Panc1 (cell line): ENCODE data around the gene FBXW8. TPM values are rescaled to one million over a fixed set of nuclear protein-coding genes. Genes with fewer than 3 reads are reported as not detected.
"Not testable (repeated sequence)": the region's sequence is repeated elsewhere in the genome, so short reads cannot be mapped to it uniquely, and the experiment has no call there.

Experiments used
- ATAC-seq: fragments of 200-7000 bp; cut with Tn5 transposase; 2 replicates; pipeline ENCODE4 v1.9.1; 2020; ENCODE audit warnings: mild to moderate bottlenecking, moderate library complexity
- BruUV-seq: library from RNA; stranded (reverse); fragments of 400-500 nt; replicated peaks from 2 replicates; lab custom pipeline; 2021; lab: Mats Ljungman, UMichigan
- CTCF ChIA-PET: fragments of 300-600 bp; sonication (Branson Sonifier 250); formaldehyde crosslinking; loops from one replicate; lab custom pipeline; 2022; ENCODE audit warnings: antibody characterized with exemption; lab: Charles Lee
- POLR2A ChIA-PET: fragments of 300-600 bp; sonication (Branson Sonifier 250); formaldehyde crosslinking; loops from one replicate; lab custom pipeline; 2022; ENCODE audit warnings: antibody characterized with exemption; lab: Charles Lee
- DNase-seq: peaks from one replicate; pipeline ENCODE4 v3.0.0-alpha.2; 2010; ENCODE audit warnings: low read depth, low spot score
- H3K27ac ChIP-seq: 2 replicates; pipeline ENCODE4 v1.5.1; 2011; ENCODE audit warnings: mild to moderate bottlenecking, low read length, inconsistent platforms
- H3K27me3 ChIP-seq: fragments of 200-500 bp; sonication (Bioruptor generic); 2 replicates; pipeline ENCODE4 v1.6.0; 2014; ENCODE audit warnings: low read length, inconsistent platforms; ENCODE audit not compliant: control insufficient read depth, insufficient read depth
- H3K36me3 ChIP-seq: fragments of 200-500 bp; sonication (Bioruptor generic); 2 replicates; pipeline ENCODE4 v1.5.1; 2014; ENCODE audit warnings: inconsistent platforms, mild to moderate bottlenecking, low read length, moderate library complexity; ENCODE audit not compliant: control insufficient read depth, insufficient read depth
- H3K4me1 ChIP-seq: 2 replicates; pipeline ENCODE4 v1.5.1; 2011; ENCODE audit warnings: inconsistent platforms, mild to moderate bottlenecking, low read length, moderate library complexity; ENCODE audit not compliant: control insufficient read depth, insufficient read depth
- H3K4me3 ChIP-seq, 2 experiments: 2 replicates each; pipeline ENCODE4 v1.5.1; 2011 to 2012; ENCODE audit warnings: low read depth in 2 of 2, low read length in 2 of 2, mild to moderate bottlenecking in 2 of 2, inconsistent platforms in 1 of 2, moderate library complexity in 1 of 2
- H3K9me3 ChIP-seq: fragments of 200-500 bp; sonication (Bioruptor generic); 2 replicates; pipeline ENCODE4 v1.5.1; 2014; ENCODE audit warnings: low read depth, mild to moderate bottlenecking, inconsistent platforms, low read length, moderate library complexity; ENCODE audit not compliant: control insufficient read depth, insufficient read depth
- CTCF ChIP-seq: fragments of 450-650 bp; IDR thresholded peaks from 2 replicates; pipeline ENCODE4 v1.5.1; 2017; ENCODE audit warnings: mild to moderate bottlenecking
- POLR2AphosphoS5 ChIP-seq: IDR thresholded peaks from 2 replicates; pipeline ENCODE4 v1.6.1; 2012; ENCODE audit warnings: mild to moderate bottlenecking, low read depth, low read length, moderate library complexity
- SIN3A ChIP-seq: IDR thresholded peaks from 2 replicates; pipeline ENCODE4 v1.6.1; 2012; ENCODE audit warnings: low read depth, mild to moderate bottlenecking, low read length, moderate library complexity, borderline replicate concordance; ENCODE audit not compliant: insufficient read depth
- TCF7L2 ChIP-seq: IDR thresholded peaks from 2 replicates; pipeline ENCODE4 v1.6.1; 2011; ENCODE audit warnings: mild to moderate bottlenecking, low read depth, low read length, inconsistent platforms
- in situ Hi-C: cut with HindIII; loops from 2 replicates; pipeline ENCODE4 v1.10.0; 2016; ENCODE audit warnings: low sequenced_read_pairs, low pct_unique_long_range_greater_than_20kb
- intact Hi-C: fragments of 100-400 bp; cut with micrococcal nuclease; formaldehyde crosslinking; loops from one replicate; pipeline ENCODE4 v1.10.0; 2022; ENCODE audit not compliant: unreplicated experiment
- total RNA-seq: library from RNA; stranded (reverse); gene quantifications from one replicate; pipeline ENCODE4 v1.2.1, GENCODE V29; 2021; ENCODE audit not compliant: unreplicated experiment
- TF ChIP-seq, protein P1 (sequence below), 2 experiments: IDR thresholded peaks; 2 replicates each; pipeline ENCODE4 v1.6.1; 2011 to 2012; ENCODE audit warnings: low read depth in 2 of 2, control low read depth in 1 of 2, low read length in 1 of 2, mild to moderate bottlenecking in 1 of 2, moderate library complexity in 1 of 2; ENCODE audit not compliant: insufficient read depth in 1 of 2

The FBXW8 gene
- total RNA-seq, 1 experiment from 2014 or later, result 18.0 TPM

- DNase-seq (no peak), ATAC-seq (no peak)
- H3K27me3 ChIP-seq, result peaks cover 2% of the 10 kb centered on the region; the same call in 1 of the 2 replicates
- in situ Hi-C loops, result no loop called here
- intact Hi-C loops, result no loop called here
- no peaks in the 10 kb centered on the region for H3K9me3 ChIP-seq
- no peak overlapping the region for H3K27ac ChIP-seq
- TF ChIP-seq TCF7L2 (no peak), SIN3A (no peak), POLR2AphosphoS5 (no peak), CTCF (no peak)
- TF ChIP-seq, protein P1, sequence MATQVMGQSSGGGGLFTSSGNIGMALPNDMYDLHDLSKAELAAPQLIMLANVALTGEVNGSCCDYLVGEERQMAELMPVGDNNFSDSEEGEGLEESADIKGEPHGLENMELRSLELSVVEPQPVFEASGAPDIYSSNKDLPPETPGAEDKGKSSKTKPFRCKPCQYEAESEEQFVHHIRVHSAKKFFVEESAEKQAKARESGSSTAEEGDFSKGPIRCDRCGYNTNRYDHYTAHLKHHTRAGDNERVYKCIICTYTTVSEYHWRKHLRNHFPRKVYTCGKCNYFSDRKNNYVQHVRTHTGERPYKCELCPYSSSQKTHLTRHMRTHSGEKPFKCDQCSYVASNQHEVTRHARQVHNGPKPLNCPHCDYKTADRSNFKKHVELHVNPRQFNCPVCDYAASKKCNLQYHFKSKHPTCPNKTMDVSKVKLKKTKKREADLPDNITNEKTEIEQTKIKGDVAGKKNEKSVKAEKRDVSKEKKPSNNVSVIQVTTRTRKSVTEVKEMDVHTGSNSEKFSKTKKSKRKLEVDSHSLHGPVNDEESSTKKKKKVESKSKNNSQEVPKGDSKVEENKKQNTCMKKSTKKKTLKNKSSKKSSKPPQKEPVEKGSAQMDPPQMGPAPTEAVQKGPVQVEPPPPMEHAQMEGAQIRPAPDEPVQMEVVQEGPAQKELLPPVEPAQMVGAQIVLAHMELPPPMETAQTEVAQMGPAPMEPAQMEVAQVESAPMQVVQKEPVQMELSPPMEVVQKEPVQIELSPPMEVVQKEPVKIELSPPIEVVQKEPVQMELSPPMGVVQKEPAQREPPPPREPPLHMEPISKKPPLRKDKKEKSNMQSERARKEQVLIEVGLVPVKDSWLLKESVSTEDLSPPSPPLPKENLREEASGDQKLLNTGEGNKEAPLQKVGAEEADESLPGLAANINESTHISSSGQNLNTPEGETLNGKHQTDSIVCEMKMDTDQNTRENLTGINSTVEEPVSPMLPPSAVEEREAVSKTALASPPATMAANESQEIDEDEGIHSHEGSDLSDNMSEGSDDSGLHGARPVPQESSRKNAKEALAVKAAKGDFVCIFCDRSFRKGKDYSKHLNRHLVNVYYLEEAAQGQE (IDR thresholded peaks at IDR 0.05; ENCODE audit: insufficient read depth in 1 of 2, low read depth in 2 of 2, low read length in 1 of 2), result no peak
- POLR2A ChIA-PET, result no interaction called here
- no peaks in the 10 kb centered on the region for H3K4me1 ChIP-seq
- no peak overlapping the region for H3K4me3 ChIP-seq
- CTCF ChIA-PET, result no interaction called here
- H3K36me3 ChIP-seq, result no peaks in the 10 kb centered on the region
- BruUV-seq, result no TSS peak
Measured at GRCh38 chr12:117054279-117054678, 143.5 kb downstream of the FBXW8 start.

DNA sequence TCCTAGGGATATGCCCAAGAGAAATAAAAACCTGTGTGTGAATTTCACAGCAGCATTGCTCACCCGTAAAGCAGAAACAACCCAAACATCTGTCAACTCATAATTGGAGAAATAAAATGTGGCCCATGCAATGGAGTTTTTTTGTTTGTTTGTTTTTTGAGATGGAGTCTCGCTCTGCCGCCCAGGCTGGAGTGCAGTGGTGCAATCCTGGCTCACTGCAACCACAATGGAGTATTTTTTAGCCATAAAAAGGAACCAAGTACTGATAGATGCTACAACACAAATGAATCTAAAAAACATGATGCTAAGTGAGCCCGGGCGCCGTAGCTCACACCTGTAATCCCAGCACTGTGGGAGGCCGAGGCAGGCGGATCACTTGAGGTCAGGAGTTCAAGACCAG, 146.9 kb downstream of the FBXW8 start:
- H3K27me3 ChIP-seq, CTCF ChIA-PET, DNase-seq, POLR2A ChIA-PET, H3K4me1 ChIP-seq, H3K27ac ChIP-seq, H3K36me3 ChIP-seq, intact Hi-C loops, BruUV-seq, H3K9me3 ChIP-seq, H3K4me3 ChIP-seq, in situ Hi-C loops, ATAC-seq: not testable (repeated sequence)

DNA sequence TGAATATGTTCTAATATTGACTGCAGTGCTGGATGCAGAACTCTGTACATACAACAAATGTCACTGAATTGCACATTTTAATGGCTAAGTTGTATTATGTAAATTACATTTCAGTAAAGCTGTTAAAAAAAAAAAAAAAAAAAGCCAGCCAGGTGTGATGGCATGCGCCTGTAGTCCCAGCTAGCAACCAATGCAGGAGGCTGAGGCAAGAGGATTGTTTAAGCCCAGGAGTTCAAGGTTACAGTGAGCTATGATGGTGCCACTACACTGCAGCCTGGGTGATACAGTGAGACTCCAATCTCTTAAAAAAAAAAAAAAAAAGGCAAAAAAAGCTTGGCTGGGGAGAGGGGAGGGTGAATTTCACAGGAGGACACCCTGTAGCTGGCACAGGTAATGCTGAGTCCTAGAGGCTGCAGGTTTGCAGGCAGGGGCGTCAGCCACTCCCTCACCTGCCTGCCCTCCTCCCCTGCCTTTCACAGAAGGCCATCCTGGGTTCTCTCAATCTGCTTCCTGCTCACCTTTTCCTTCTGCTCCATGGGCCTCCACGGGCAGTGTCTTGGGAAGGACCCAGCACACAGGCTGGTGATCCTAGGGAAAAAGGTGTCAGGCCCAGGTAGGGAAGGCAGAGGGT, 147.8 kb downstream of the FBXW8 start:
- no peak for ATAC-seq
- H3K27me3 ChIP-seq, result no peaks in the 10 kb centered on the region
- CTCF ChIA-PET, result no interaction called here

More for the DNA sequence above, 147.8 kb downstream of the FBXW8 start:
- H3K4me3 ChIP-seq, result no peak overlapping the region
- no peaks in the 10 kb centered on the region for H3K9me3 ChIP-seq
- H3K27ac ChIP-seq, result no peak overlapping the region
- H3K4me1 ChIP-seq, result no peaks in the 10 kb centered on the region
- POLR2A ChIA-PET, result no interaction called here
- in situ Hi-C loops (no loop called here), intact Hi-C loops (no loop called here)
- TF ChIP-seq TCF7L2 (no peak), CTCF (no peak), POLR2AphosphoS5 (no peak), SIN3A (no peak)
- TF ChIP-seq, protein P1 (IDR thresholded peaks at IDR 0.05; ENCODE audit: insufficient read depth in 1 of 2, low read depth in 2 of 2, low read length in 1 of 2), result no peak
- no peaks in the 10 kb centered on the region for H3K36me3 ChIP-seq
- no TSS peak for BruUV-seq
- no peak for DNase-seq
